OCI-LY3 (cell line): ENCODE data around the gene ABHD16A.
"Not testable (repeated sequence)": the region's sequence is repeated elsewhere in the genome, so short reads cannot be mapped to it uniquely, and the experiment has no call there.

Source experiments
- CTCF ChIP-seq: fragments of 200-600, 300-600 bp; sonication (generic); IDR thresholded peaks from 2 replicates; pipeline ENCODE4 v1.5.1; 2014; ENCODE audit warnings: antibody characterized with exemption, low read length, low read depth
- EZH2phosphoT487 ChIP-seq: fragments of 200-600 bp; shearing (Covaris generic); IDR thresholded peaks from 2 replicates; pipeline ENCODE4 v1.6.1; 2018; ENCODE audit warnings: antibody characterized with exemption, mixed run types, low read depth

- not testable (repeated sequence) for TF ChIP-seq CTCF, EZH2phosphoT487
Measured at GRCh38 chr6:31709157-31709556, 6.0 kb upstream of the ABHD16A start.
